HEK293 (cell line): Measurements from ENCODE around the gene CA12.

Source experiments
- CTCF ChIP-seq: fragments of 450-650 bp; formaldehyde crosslinking; IDR thresholded peaks from 2 replicates; pipeline ENCODE4 v1.5.1; 2016; ENCODE audit warnings: missing biosample characterization, missing genetic modification characterization
- HIC1 ChIP-seq: fragments of 450-650 bp; formaldehyde crosslinking; IDR thresholded peaks from 2 replicates; pipeline ENCODE4 v1.5.1; 2016; ENCODE audit warnings: missing biosample characterization, missing genetic modification characterization

GRCh38 chr15:63405683-63406390 is 24.2 kb upstream of the CA12 start:
- TF ChIP-seq HIC1 (tag by site-specific recombination) (no peak), CTCF (tag by site-specific recombination) (no peak)
